ENCODE results near the gene SLC9A8.

SLC9A8 gene

DNA sequence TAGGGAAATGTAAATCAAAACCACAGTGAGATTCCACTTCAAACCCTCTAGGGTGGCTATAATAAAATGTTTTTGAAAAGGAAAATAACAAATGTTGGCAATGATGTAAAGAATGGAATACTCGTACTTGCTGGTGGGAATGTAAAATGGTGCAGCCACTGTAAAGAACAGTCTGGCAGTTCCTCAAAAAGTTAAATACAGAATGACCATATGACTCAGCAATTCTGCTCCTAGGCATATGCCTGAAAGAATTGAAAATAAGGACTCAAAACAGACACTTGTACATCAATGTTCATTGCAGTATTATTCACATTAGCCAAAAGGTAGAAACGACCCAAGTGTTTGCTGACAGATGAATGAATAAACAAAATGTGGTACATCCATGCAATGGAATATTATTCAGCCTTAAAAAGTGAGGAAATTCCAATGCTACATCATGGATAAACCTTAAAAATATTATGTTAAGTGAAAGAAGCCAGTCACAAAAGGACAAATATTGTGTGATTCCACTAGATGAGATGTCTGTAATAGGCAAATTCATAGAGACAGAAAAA, 113.3 kb downstream of the SLC9A8 start:
- no peak for DNase-seq

DNA sequence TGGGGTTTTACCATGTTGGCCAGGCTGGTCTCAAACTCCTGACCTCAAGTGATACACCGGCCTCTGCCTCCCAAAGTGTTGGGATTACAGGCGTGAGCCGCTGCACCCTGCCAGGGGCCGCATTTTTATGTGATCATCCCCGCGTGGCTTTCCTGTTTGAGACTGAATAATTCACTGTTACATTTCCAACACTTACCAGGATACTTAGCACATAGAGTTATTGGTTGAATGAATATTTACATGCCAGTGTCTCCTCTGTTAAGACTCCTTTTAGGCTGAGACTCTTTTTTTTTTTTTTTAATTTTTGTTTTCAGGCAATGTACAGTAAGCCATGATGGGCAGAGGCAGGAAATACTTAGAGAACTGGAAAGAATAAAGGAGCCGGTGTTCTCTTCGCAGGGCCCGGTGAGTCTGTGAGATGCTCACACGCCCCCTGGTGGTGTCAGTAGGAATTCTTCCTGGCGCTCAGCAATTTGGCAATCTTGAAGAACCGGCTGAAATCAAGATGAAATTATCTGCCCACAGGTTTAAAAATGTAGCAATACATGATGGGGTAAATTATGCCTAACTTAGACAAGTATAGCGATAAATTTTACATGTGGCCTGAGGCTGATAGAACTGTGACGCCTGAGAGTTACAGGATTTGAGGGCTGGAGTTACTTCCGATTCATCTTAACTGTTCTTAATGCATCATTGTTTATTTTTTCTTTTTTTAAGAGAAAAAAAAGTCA, 115.9 kb downstream of the SLC9A8 start:
- peak; percentile 77 for DNase-seq

DNA sequence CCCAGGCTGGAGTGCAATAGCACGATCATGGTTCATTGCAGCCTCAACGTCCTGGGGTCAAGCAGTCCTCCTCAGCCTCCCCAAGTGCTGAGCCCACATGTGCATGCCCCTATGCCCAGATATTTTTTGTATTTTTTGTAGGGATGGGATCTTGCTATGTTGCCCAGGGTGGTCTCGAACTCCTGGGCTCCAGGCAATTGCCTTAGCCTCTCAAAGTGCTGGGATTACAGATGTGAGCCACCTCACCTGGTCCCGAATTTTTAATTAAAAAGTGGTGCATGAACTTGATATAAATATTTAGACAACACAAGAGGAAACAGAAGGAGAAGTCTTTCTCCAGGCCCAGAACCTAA, 116.5 kb downstream of the SLC9A8 start:
- DNase-seq = no peak

DNA sequence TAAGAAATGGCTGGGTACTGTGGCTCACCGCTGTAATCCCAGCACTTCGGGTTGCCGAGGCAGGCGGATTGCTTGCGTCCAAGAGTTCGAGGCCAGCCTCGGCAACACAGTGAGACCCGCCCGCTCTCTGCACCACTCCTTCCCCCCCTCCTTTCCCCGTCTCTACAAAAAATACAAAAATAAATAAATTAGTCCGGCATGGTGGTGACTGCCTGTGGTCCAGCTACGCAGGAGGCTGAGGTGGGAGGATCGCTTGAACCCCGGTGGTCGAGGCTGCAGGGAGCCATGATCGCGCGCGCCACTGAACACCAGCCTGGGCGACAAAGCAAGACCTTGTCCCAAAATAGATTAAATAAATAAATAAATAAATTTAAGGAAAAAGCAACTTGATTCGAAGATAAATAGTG, 123.1 kb downstream of the SLC9A8 start:
- no peak for DNase-seq

DNA sequence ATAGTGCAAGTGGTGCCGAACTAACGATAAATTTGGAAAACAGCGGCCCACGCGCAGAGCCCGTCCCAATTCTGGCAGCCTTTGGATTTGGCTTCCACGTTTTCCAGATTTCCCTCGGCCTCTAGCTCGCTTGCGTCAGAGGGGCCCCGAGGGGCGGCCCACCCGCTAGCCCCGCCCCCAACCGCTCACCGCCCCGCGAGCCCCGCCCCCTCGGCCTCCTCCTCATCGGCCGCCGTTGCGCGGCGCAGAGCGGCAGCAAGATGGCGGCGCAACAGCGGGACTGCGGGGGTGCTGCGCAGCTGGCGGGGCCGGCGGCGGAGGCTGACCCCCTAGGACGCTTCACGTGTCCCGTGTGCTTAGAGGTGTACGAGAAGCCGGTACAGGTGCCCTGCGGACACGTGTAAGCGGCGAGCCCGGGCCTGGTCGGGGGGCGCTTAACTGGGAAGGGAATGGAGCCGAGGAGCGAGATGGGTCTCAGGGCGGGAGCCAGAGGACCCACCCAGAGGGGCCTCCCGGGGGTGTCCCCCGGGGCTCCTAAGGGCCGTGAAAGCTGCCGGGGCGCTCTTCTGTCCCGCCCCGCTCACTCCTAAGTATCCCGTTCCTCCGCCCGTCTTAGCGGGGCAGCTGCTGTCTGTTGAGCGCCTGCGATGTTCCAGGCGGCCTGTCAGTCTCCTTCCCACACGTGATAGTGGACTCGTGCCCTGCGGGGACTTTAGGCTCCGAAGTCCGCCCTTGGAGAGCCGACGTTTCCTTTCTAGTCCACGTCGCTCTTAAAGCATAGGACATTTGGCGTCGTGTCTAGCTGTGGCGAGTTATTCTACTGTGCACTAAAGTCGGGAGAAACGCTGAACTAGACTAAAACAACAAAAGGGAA, 123.8 kb downstream of the SLC9A8 start, which contains the start of gene RNF114:
Gene RNF114, plus strand, starts transcription at position 245 of the 874 bp plus-strand sequence. Its CDS starts 16 bp downstream, at position 261.
- peak; percentile 72 for DNase-seq

DNA sequence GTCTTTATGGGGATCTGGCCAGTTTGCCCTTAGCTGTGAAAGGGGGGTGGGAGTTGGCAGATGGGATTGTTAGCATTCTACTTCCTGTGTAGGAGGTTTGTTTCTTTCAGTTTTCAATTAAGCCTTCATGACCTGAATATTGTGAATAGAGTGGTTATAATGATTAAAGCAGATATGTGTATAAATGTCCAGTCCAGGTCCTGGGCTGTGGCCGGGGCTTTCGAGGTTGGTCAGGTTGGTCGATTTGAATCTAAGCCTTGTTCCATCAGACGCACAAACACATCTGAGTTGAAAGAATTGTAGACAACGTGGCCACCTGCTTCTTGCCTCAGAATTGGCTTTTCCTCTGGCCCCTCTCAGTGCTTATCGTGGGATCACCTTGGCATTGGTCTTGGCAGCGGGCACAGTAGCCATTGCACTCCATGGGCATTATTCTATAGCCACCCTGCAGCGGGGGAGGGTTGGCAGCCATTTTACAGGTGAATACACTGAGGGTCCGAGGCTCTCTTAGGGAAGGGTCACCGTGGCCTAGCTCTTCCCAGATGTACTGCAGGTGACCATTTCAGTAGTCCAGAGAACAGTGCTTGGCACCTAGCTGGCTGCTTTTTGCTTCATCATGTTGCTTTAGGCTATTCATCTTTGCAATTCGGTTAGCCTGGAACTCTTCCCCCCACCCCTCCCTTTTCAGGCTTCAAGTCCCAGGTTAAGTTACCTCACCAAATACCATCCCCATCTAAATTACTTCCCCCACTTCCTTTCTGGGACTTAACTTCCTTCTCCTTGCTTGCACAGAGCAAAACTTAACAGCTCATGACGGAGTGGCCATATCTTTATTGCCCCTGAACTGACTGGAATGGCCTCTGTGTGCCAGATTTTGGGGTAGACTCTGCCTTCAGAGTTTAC, 124.7 kb downstream of the SLC9A8 start:
- DNase-seq = no peak

DNA sequence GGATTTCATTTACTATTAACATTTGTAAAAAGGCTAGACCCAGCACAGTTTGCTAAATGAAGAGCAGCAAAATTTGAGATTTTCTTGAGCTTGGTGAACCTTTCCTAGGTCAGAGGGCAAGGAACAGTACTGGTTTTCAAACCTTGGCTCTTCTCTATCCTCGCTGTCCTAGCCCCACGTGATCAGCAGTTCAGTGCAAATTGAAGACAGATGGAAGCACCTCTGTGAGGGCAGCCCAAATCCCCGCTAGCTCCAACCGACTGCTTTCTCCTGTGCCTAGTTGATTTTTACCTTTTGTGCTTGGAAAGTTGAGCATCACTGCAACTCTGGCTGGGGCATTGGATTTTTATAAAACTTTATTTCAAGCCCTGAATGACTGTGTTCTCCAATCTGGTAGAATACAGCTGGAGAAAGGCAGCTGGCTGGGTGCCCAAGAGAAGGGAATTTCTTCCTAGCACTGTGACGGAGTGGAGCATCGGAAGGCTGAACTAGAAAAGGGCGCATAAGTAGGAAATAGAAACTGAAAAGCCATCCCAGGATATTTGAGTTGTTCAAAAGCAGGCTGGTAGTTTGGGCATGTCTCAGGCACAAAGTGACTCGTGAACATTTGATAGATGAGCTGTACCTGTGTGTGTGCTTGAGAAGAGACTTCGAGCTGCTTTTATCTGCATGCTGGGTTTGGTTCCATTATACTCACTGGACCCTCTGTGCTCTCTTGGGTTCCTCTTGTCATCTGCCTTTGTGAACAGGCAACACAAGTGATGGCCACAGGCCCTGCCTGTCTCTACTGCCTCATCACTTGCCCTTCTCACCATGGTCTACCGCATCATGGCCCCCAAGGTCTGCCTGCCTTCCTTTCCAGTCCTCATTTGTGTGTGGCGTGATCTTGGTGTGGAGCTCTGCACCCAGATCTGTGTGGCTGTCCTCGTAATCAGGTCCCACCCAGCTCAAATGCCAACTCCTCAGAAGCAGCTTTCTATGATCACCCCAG, 125.8 kb downstream of the SLC9A8 start:
- DNase-seq = no peak

DNA sequence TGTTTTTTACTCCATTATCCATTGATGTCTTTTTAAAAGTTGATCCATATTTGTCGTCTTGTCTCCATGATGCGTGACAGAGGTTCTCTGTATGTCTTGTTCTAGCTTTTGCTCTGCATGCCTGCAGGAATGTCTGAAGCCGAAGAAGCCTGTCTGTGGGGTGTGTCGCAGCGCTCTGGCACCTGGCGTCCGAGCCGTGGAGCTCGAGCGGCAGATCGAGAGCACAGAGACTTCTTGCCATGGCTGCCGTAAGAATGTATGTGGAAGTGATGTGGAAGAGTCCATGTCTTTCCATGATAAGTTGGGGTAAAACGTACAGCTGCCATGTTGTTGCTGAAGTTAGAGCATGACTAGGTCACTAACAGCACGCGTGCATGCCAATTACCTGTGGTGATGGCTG, 128.8 kb downstream of the SLC9A8 start:
- no peak for DNase-seq
